B cell (primary cell): ENCODE results near the gene HNRNPF.

ENCODE experiments used
- EZH2 ChIP-seq: IDR thresholded peaks from 2 replicates; pipeline ENCODE4 v1.6.1; 2012; ENCODE audit warnings: borderline replicate concordance, low read depth, mild to moderate bottlenecking, moderate library complexity, low read length; ENCODE audit not compliant: insufficient read depth, poor library complexity, severe bottlenecking
- TF ChIP-seq, protein P1 (sequence below): fragments of 200-600 bp; IDR thresholded peaks from one replicate; pipeline ENCODE4 v1.8.0; 2022; ENCODE audit warnings: antibody characterized with exemption, mild to moderate bottlenecking

GRCh38 chr10:43420369-43421200 lies 11.6 kb upstream of the HNRNPF start:
- TF ChIP-seq, protein P1, sequence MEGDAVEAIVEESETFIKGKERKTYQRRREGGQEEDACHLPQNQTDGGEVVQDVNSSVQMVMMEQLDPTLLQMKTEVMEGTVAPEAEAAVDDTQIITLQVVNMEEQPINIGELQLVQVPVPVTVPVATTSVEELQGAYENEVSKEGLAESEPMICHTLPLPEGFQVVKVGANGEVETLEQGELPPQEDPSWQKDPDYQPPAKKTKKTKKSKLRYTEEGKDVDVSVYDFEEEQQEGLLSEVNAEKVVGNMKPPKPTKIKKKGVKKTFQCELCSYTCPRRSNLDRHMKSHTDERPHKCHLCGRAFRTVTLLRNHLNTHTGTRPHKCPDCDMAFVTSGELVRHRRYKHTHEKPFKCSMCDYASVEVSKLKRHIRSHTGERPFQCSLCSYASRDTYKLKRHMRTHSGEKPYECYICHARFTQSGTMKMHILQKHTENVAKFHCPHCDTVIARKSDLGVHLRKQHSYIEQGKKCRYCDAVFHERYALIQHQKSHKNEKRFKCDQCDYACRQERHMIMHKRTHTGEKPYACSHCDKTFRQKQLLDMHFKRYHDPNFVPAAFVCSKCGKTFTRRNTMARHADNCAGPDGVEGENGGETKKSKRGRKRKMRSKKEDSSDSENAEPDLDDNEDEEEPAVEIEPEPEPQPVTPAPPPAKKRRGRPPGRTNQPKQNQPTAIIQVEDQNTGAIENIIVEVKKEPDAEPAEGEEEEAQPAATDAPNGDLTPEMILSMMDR = peak; percentile 35
- TF ChIP-seq EZH2 = no peak
